GM13976 (cell line): ENCODE measurements around the gene TRH.
A peak's percentile ranks its signal among the peaks of the same experiment; 100 is the strongest.

Experiments used
- DNase-seq: peaks from one replicate; pipeline ENCODE4 v3.0.0; 2012; ENCODE audit warnings: low spot score
- CTCF ChIP-seq: IDR thresholded peaks from 2 replicates; pipeline ENCODE4 v1.5.1; 2012; ENCODE audit warnings: borderline replicate concordance, mild to moderate bottlenecking; ENCODE audit not compliant: insufficient read depth; ENCODE audit errors: extremely low read depth, missing control alignments, control extremely low read depth
- in situ Hi-C: fragments of 300-500 bp; cut with MboI; formaldehyde crosslinking; loops from one replicate; pipeline ENCODE4 v1.12.0; 2022; ENCODE audit warnings: low sequenced_read_pairs, mixed read lengths, inconsistent platforms; ENCODE audit not compliant: unreplicated experiment

The TRH gene

DNA sequence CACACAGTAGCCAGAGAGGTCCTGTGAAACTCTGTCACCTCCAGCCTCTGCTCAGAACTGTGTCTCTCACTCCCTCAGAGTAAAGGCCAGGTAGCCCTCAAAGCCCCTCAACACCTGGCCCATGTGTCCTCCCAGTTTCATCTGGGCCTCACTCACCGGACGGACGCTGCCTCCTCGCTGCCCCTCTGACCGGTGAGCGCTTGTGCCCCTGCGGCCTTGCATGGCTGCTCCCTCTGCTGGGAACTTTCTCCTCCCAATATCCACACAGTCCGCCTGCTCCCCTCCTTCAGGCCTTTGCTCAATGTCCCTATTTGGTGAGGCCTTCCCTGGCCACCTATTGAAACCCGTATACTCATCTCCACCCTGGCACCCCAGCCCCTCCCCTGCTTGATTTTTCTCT lies 36.8 kb upstream of the TRH start:
- no peak for TF ChIP-seq CTCF
- in situ Hi-C loops: loop anchor here (10.0 kb wide), 2 partner anchors 103 to 303 kb away; no protein-coding TSS in a partner anchor
- DNase-seq: no peak

DNA sequence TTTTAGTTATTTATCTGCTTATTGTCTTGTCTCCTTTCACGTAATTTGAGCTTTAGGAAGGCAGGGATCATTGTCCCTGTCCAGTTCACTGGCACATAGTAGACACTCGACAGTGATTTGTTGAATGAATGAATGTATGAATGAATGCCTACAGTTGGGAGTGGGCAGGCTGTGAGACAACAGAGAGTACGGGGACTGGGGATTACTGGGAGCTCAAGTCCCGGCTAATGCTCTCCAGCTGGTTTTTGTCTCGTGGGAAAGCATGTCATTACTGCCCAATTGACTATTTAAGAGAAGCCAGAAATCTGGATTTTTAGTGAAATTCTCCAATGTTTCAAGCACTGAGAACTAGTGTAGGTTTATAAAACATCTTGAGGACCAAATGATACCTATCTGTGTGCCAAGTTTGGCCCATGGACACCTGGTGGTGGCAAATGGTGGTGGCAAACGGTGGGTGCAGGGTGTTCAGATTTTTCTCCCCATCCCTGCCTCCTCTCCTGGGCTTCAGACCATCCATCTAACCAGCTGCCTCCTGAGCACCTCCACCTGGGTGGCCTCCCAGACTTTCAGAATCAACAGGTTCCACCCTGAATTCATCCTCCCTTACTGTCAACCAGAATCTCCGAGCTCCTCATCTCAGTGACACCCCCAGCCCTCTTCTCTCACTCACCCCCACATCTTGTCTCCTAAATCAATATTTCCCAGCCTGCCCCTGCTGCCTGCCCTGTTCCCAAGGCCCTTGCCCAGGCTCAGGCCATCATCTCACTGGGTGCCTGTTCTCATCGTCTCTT lies 36.2 kb upstream of the TRH start:
- in situ Hi-C loops: loop anchor here (10.0 kb wide), 2 partner anchors 104 to 304 kb away; no protein-coding TSS in a partner anchor
- TF ChIP-seq CTCF: no peak
- DNase-seq: no peak

DNA sequence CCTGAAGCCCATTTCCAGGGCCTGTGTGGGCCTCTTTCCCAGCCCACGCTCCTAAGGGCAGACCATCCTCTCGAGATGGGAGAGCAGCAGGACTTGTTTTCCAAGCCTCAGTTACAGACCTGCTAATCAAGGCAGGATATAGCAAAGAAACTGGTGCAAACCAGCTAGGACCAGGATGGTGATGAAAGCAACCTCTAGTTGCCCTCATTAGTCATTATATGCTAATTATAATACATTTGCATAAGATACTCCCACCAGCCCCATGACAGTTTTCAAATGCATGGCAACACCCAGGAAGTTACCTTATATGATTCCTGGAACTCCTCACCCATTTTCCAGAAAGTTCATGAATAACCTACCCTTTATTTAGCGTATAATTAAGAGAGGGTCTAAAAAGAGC lies 34.4 kb upstream of the TRH start:
- in situ Hi-C loops: no loop called here
- TF ChIP-seq CTCF: no peak
- DNase-seq: no peak

DNA sequence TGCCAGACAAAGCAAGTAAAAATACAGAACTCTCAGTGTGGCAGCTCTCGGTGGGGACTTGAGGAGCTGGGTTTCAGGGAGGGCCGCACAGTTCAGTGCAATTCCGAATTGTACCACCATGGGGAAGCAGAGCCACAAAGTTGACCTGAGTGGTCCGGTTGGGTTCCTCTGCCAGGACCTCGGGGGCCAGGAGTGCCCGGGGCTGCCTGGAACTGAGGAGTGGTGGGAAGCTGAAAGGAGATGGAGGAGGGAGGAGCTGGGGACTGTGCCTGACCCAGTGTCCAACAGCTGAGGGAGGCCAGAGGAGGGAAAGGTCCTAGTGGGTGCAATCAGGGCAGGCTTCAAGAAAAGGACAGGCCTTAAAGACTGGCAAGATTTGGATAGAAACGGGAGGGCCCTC lies 32.2 kb upstream of the TRH start:
- TF ChIP-seq CTCF: peak; percentile 59
- peak; percentile 75 for DNase-seq
- in situ Hi-C loops: no loop called here

DNA sequence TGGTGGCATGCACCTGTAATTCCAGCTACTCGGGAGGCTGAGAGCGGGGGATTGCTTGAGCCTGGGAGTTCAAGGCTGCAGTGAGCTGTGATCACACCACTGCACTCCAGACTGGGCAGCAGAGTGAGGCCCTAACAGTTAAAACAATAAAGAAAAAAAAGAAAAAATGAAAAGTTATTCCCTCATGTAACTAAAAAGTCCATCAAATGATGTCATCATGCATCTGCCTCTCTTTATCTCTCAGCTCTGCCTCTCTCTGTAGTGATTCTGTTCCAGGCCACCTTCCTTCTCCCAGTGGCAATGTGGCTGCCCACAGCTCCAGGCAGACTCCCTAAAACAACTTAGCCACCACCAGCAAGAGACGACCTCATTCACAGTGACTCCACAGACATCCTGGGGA lies 31.5 kb upstream of the TRH start:
- in situ Hi-C loops: no loop called here
- no peak for DNase-seq
- no peak for TF ChIP-seq CTCF

- DNase-seq: no peak
- in situ Hi-C loops: no loop called here
- no peak for TF ChIP-seq CTCF
Observed at GRCh38 chr3:129944709-129945108, 29.8 kb upstream of the TRH start.
